Measurements from ENCODE around the gene OR6C70.
"Not testable (repeated sequence)": the region's sequence is repeated elsewhere in the genome, so short reads cannot be mapped to it uniquely, and the experiment has no call there.

Gene OR6C70

DNA sequence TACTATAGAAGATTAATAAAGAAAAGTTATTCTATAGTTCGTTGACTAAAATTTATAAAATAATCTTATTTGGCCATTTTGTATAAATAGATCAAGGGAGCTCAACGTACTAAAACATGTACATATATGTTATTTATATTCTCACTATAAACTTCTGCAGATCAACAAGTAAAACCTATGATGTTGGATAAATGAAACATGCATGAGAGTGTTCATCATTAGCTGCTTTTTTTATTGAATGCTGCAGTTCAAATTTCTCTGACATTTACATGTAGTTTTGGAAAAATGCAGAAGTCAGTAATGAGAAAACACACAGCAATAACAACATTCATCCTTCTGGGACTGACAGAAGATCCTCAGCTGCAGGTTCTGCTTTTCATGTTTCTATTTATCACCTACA lies 22.1 kb upstream of the OR6C70 start, which contains the start of gene OR6C68:
Gene OR6C68, plus strand, starts transcription at position 301 of the 400 bp plus-strand sequence. Its CDS starts 0 bp downstream, at position 301.
- no peak within 1 kb of the TSS for H3K27ac ChIP-seq
- TF ChIP-seq, protein P1, sequence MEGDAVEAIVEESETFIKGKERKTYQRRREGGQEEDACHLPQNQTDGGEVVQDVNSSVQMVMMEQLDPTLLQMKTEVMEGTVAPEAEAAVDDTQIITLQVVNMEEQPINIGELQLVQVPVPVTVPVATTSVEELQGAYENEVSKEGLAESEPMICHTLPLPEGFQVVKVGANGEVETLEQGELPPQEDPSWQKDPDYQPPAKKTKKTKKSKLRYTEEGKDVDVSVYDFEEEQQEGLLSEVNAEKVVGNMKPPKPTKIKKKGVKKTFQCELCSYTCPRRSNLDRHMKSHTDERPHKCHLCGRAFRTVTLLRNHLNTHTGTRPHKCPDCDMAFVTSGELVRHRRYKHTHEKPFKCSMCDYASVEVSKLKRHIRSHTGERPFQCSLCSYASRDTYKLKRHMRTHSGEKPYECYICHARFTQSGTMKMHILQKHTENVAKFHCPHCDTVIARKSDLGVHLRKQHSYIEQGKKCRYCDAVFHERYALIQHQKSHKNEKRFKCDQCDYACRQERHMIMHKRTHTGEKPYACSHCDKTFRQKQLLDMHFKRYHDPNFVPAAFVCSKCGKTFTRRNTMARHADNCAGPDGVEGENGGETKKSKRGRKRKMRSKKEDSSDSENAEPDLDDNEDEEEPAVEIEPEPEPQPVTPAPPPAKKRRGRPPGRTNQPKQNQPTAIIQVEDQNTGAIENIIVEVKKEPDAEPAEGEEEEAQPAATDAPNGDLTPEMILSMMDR (IDR thresholded peaks at IDR 0.05) = no peak

GRCh38 chr12:55484284-55484683 lies 14.3 kb upstream of the OR6C70 start:
- H3K27ac ChIP-seq; H3K4me3 ChIP-seq; DNase-seq (ENCODE audit: low spot score): not testable (repeated sequence)

More for the DNA sequence above, 22.1 kb upstream of the OR6C70 start, which contains the start of gene OR6C68:
- H3K4me3 ChIP-seq = no peak within 1 kb of the TSS
- DNase-seq (ENCODE audit: low spot score) = no peak

- DNase-seq (ENCODE audit: low spot score); H3K4me3 ChIP-seq: not testable (repeated sequence)
Measured at GRCh38 chr12:55479136-55479535, 9.2 kb upstream of the OR6C70 start.

GRCh38 chr12:55472264-55472663 lies 2.3 kb upstream of the OR6C70 start:
- Histone ChIP-seq H3K27ac (no peak overlapping the region), H3K4me3 (no peak overlapping the region)
- TF ChIP-seq, protein P1 (IDR thresholded peaks at IDR 0.05) = no peak
- no peak for DNase-seq (ENCODE audit: low spot score)

More at GRCh38 chr12:55479136-55479535, 9.2 kb upstream of the OR6C70 start:
- H3K27ac ChIP-seq = not testable (repeated sequence)

- no peak overlapping the region for H3K27ac ChIP-seq
- no peak overlapping the region for H3K4me3 ChIP-seq
- no peak for DNase-seq (ENCODE audit: low spot score)
- TF ChIP-seq, protein P1 (IDR thresholded peaks at IDR 0.05) = no peak
Measured at GRCh38 chr12:55469291-55469690, 647 bp downstream of the OR6C70 start.

- H3K4me3 ChIP-seq = no peak overlapping the region
- no peak overlapping the region for H3K27ac ChIP-seq
- no peak for DNase-seq (ENCODE audit: low spot score)
- TF ChIP-seq, protein P1 (IDR thresholded peaks at IDR 0.05) = no peak
Measured at GRCh38 chr12:55467836-55468235, 2.1 kb downstream of the OR6C70 start.

- H3K4me3 ChIP-seq; H3K27ac ChIP-seq; DNase-seq (ENCODE audit: low spot score): not testable (repeated sequence)
Measured at GRCh38 chr12:55464926-55465325, 5.0 kb downstream of the OR6C70 start.

- no peak for DNase-seq (ENCODE audit: low spot score)
- TF ChIP-seq, protein P1 (IDR thresholded peaks at IDR 0.05) = no peak
- no peak overlapping the region for H3K4me3 ChIP-seq
- H3K27ac ChIP-seq = no peak overlapping the region
Measured at GRCh38 chr12:55448825-55449224, 21.1 kb downstream of the OR6C70 start.

DNA sequence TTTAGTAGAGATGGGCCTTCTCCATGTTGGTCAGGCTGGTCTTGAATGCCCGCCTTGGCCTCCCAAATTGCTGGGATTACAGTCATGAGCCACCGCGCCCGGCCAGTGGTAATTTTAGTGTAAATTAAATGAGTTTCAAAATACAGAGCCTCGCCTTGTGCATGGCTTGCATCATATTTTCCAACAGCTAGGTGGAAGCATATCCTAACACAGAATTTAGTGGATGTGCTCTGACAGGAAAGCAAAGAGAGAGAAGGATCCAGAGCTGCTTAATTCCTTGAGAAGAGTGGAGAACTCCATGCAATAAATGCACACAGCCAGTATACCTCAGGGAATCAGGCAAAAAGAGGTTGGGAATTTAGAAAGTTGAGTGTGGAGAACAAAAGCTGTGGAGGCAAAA lies 23.6 kb downstream of the OR6C70 start:
- no peak overlapping the region for H3K4me3 ChIP-seq
- TF ChIP-seq, protein P1 (IDR thresholded peaks at IDR 0.05) = no peak
- DNase-seq (ENCODE audit: low spot score) = no peak
- H3K27ac ChIP-seq = no peak overlapping the region

Measured in coronary artery (tissue), 2 donors.